DND-41 (cell line): Measurements from ENCODE around the gene CBARP.

Experiments used
- ATAC-seq: fragments of 200-7000 bp; cut with Tn5 transposase; 3 replicates; pipeline ENCODE4 v1.9.1; 2021; ENCODE audit warnings: low read depth; ENCODE audit not compliant: insufficient read depth
- DNase-seq: peaks from one replicate; pipeline ENCODE4 v3.0.0-alpha.2; 2020
- H2AFZ ChIP-seq: 2 replicates; pipeline ENCODE4 v1.6.0; 2012; ENCODE audit warnings: low read depth, low read length
- H3K27ac ChIP-seq: 2 replicates; pipeline ENCODE4 v1.5.1; 2012; ENCODE audit warnings: low read length, inconsistent platforms
- H3K27me3 ChIP-seq: fragments of 200-600 bp; sonication (generic); 2 replicates; pipeline ENCODE4 v1.6.0; 2012; ENCODE audit warnings: low read length, mild to moderate bottlenecking, inconsistent platforms; ENCODE audit not compliant: insufficient read depth, poor library complexity
- H3K36me3 ChIP-seq: 2 replicates; pipeline ENCODE4 v1.5.1; 2012; ENCODE audit warnings: low read length, inconsistent platforms; ENCODE audit not compliant: insufficient read depth
- H3K4me1 ChIP-seq: 2 replicates; pipeline ENCODE4 v1.5.1; 2012; ENCODE audit warnings: mild to moderate bottlenecking, low read length; ENCODE audit not compliant: insufficient read depth
- H3K4me2 ChIP-seq: 2 replicates; pipeline ENCODE4 v1.6.0; 2012; ENCODE audit warnings: mild to moderate bottlenecking, moderate library complexity, low read length, inconsistent platforms; ENCODE audit not compliant: insufficient read depth
- H3K4me3 ChIP-seq, 2 experiments: fragments of 200-600 bp in 1 of 2; shearing (Covaris generic) in 1 of 2; 2 replicates each; pipeline ENCODE4 v1.5.1; 2012 to 2016; ENCODE audit warnings: inconsistent platforms in 2 of 2, low read length in 2 of 2, mild to moderate bottlenecking in 2 of 2, low read depth in 1 of 2, moderate library complexity in 1 of 2
- H3K79me2 ChIP-seq: 2 replicates; pipeline ENCODE4 v1.6.0; 2012; ENCODE audit warnings: low read length, inconsistent platforms; ENCODE audit not compliant: insufficient read depth
- H3K9ac ChIP-seq: 2 replicates; pipeline ENCODE4 v1.6.0; 2012; ENCODE audit warnings: low read depth, mild to moderate bottlenecking, inconsistent platforms, low read length, moderate library complexity
- H3K9me3 ChIP-seq: 2 replicates; pipeline ENCODE4 v1.5.1; 2012; ENCODE audit warnings: low read length, moderate library complexity, mild to moderate bottlenecking, inconsistent platforms; ENCODE audit not compliant: insufficient read depth, severe bottlenecking
- H4K20me1 ChIP-seq: 2 replicates; pipeline ENCODE4 v1.6.0; 2012; ENCODE audit warnings: low read length; ENCODE audit not compliant: insufficient read depth
- EZH2 ChIP-seq: IDR thresholded peaks from 3 replicates; pipeline ENCODE4 v1.6.1; 2012; ENCODE audit warnings: borderline replicate concordance, low read depth, mild to moderate bottlenecking, moderate library complexity, low read length, inconsistent platforms; ENCODE audit not compliant: severe bottlenecking
- TF ChIP-seq, protein P1 (sequence below): IDR thresholded peaks from 2 replicates; pipeline ENCODE4 v1.5.1; 2012; ENCODE audit warnings: borderline replicate concordance, low read length, moderate library complexity, mild to moderate bottlenecking; ENCODE audit not compliant: poor library complexity, severe bottlenecking; ENCODE audit errors: extremely low read depth

Gene CBARP

DNA sequence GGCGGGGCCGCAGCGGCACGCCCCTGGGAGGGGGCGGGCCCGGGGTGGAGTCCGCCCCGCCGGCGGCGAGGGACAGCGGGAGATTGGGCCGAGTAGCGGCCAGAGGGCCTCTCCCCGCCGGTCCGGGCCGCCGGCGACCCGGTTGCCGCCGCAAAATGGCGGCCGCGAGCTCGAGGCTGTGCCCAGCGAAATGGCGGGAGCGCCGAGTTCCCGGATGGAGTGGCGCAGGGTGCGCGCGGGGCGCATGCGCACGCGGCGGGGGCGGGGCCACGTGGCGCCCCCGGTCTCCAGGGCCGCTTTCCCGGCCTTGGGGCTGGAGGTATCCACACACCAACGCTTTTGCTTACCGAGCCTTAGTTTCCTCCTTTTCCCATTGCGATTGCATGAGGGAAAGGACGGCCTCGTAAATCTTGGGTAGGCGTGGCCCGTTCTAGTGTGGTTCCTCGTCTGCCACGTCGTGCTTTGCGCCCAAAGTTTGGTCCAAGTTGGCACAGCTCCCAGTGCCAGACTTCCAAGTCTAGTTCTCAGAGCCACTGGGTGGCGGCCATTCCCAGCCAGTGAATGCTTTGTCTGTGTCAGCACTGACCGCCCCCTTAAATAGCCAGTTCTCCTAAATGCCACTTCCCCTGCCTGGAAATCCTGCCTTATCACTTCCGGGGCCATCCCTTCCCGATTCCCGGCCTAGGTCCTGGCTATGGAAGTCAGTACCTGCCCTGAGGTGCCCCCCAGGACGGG lies 31.8 kb upstream of the CBARP start:
- Histone ChIP-seq H3K36me3 (peaks cover 51% of the 10 kb centered on the region), H3K9me3 (no peaks in the 10 kb centered on the region), H3K79me2 (peaks cover 54% of the 10 kb centered on the region), H3K27ac (peak overlapping the region; percentile 92), H3K9ac (peak overlapping the region; percentile 90), H3K4me3 (peak overlapping the region; percentile 79 to 95; a peak in 3 of 4 replicates), H2AFZ (no peak overlapping the region), H3K4me1 (peaks cover 73% of the 10 kb centered on the region), H3K27me3 (peaks cover 4% of the 10 kb centered on the region), H3K4me2 (peak overlapping the region; percentile 83), H4K20me1 (peaks cover 51% of the 10 kb centered on the region)
- DNase-seq (peak; percentile 89), ATAC-seq (peak; percentile 43)
- TF ChIP-seq EZH2: no peak
- TF ChIP-seq, protein P1, sequence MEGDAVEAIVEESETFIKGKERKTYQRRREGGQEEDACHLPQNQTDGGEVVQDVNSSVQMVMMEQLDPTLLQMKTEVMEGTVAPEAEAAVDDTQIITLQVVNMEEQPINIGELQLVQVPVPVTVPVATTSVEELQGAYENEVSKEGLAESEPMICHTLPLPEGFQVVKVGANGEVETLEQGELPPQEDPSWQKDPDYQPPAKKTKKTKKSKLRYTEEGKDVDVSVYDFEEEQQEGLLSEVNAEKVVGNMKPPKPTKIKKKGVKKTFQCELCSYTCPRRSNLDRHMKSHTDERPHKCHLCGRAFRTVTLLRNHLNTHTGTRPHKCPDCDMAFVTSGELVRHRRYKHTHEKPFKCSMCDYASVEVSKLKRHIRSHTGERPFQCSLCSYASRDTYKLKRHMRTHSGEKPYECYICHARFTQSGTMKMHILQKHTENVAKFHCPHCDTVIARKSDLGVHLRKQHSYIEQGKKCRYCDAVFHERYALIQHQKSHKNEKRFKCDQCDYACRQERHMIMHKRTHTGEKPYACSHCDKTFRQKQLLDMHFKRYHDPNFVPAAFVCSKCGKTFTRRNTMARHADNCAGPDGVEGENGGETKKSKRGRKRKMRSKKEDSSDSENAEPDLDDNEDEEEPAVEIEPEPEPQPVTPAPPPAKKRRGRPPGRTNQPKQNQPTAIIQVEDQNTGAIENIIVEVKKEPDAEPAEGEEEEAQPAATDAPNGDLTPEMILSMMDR: no peak

DNA sequence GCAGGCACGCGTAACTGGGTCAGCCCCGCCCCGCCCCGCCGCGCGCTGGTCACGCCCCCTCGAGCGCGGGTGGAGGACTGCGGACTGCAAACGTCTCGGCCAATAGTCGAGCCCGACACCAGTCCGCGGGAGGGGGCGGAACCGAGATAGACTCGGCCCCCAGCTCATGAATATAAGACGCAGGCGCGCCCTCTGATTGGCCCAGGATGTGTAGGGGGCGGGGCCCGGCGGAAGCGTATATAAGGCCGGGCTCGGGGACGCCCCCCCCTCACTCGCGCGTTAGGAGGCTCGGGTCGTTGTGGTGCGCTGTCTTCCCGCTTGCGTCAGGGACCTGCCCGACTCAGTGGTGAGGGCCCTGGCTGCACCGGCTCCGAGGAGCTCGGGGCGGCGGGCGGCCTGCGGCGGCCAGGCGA lies 31.3 kb upstream of the CBARP start, which contains the start of gene CIRBP:
Gene CIRBP (plus strand): TSS at position 268 of the 413 bp plus-strand sequence. CDS start 1,602 bp downstream, outside the sequence.
- peaks cover 49% of the 10 kb centered on the region for H3K79me2 ChIP-seq
- H3K4me1 ChIP-seq: peaks cover 67% of the 10 kb centered on the region
- H4K20me1 ChIP-seq: peaks cover 45% of the 10 kb centered on the region
- DNase-seq: peak; percentile 100
- H3K9me3 ChIP-seq: no peaks in the 10 kb centered on the region
- H3K27ac ChIP-seq: peak within 1 kb of the TSS; percentile 92
- H3K9ac ChIP-seq: peak within 1 kb of the TSS; percentile 90
- peak; percentile 84 for ATAC-seq
- TF ChIP-seq, protein P1: no peak
- no peak for TF ChIP-seq EZH2
- H3K4me3 ChIP-seq: peak within 1 kb of the TSS; percentile 79 to 95; a peak in 3 of 4 replicates
- peaks cover 4% of the 10 kb centered on the region for H3K27me3 ChIP-seq
- H3K4me2 ChIP-seq: peak within 1 kb of the TSS; percentile 83
- H3K36me3 ChIP-seq: peaks cover 46% of the 10 kb centered on the region
- peak within 1 kb of the TSS; percentile 32; the same call in 1 of the 2 replicates for H2AFZ ChIP-seq

DNA sequence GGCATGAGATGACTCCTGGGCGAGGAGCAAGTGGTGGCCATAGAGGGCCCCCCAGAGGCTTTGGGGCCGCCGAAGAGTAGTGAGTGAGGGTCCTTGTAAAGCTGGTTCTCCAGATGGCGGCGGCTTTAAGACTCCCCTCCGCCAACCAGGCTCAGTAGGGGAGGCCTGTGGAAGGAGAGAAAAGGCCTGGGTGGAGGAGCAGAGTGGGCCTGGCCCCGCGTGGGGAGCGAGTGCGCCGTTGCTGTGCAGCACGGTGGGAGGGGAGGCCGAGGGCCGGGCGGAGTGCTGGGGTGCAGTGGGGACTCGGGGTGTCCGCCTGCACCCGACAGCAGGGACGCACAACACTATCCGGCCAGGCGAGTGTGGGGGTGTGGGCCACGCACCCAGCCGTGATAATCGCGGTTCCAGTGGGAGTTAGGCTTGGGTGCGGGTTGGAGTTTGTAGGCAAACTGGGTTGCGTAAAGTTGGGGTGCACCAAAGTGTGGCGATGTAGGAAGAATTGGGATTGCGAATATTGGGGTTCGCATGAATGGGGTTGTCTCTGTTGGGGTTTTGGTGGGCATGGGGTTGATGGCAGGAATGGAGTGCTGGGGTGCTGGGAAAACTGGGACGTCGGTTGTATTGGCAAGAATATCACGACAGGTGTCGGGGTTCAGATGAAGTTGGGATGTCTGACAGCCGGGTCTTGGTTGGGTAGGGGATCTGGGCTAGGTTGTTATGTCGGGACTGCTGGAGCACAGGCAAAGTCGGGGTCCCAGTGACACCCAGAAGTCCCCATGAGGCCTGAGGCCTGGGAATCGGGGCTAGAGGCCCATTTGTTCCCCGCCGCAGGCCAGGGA lies 30.6 kb upstream of the CBARP start:
- Histone ChIP-seq H3K4me2 (peak overlapping the region; percentile 67), H3K9ac (peak overlapping the region; percentile 90), H3K4me1 (peaks cover 61% of the 10 kb centered on the region), H3K79me2 (peaks cover 43% of the 10 kb centered on the region), H3K27ac (peak overlapping the region; percentile 54), H3K4me3 (peak overlapping the region in 1 of 2 experiments; percentile 48; a peak in 2 of 4 replicates), H4K20me1 (peaks cover 39% of the 10 kb centered on the region), H3K9me3 (no peaks in the 10 kb centered on the region), H2AFZ (peak overlapping the region; percentile 32; the same call in 1 of the 2 replicates), H3K27me3 (peaks cover 4% of the 10 kb centered on the region), H3K36me3 (peaks cover 39% of the 10 kb centered on the region)
- DNase-seq (no peak), ATAC-seq (no peak)
- TF ChIP-seq, protein P1: no peak
- TF ChIP-seq EZH2: no peak
